H1 (cell line): ENCODE results near the gene PAXX. TPM values are rescaled to one million over a fixed set of nuclear protein-coding genes. Genes with fewer than 3 reads are reported as not detected.

ENCODE experiments used
- CTCF ChIA-PET: fragments of 300-600 bp; sonication (Branson Sonifier 250); formaldehyde crosslinking; loops from one replicate; lab custom pipeline; 2021; ENCODE audit not compliant: partially characterized antibody; lab: Charles Lee
- POLR2A ChIA-PET: fragments of 300-600 bp; sonication (Branson Sonifier 250); formaldehyde crosslinking; loops from one replicate; lab custom pipeline; 2021; ENCODE audit warnings: inconsistent platforms; ENCODE audit not compliant: partially characterized antibody; lab: Charles Lee
- DNase-seq, 2 experiments: peaks; one replicate each; pipeline versions ENCODE4 v3.0.0 to v3.0.0-alpha.2; 2010 to 2022; ENCODE audit warnings: low spot score in 2 of 2, low read depth in 1 of 2, mixed read lengths in 1 of 2
- FAIRE-seq: peaks from 2 replicates; lab custom pipeline; 2011; peaks lifted over from hg19 to GRCh38; lab: Jason Lieb, UNC
- H2AFZ ChIP-seq: 2 replicates; pipeline ENCODE4 v1.8.1; 2012; ENCODE audit warnings: low read length, inconsistent platforms
- H2AK5ac ChIP-seq: 2 replicates; pipeline ENCODE4 v1.6.1; 2013; ENCODE audit warnings: low read depth, low read length
- H2BK120ac ChIP-seq: replicated peaks from 2 replicates; pipeline ENCODE3; 2013; ENCODE audit warnings: low read depth, low read length, inconsistent platforms
- H2BK12ac ChIP-seq: 2 replicates; pipeline ENCODE4 v1.6.1; 2013; ENCODE audit warnings: low read depth, low read length
- H2BK15ac ChIP-seq: 2 replicates; pipeline ENCODE4 v1.6.1; 2013; ENCODE audit warnings: low read length
- H2BK20ac ChIP-seq: 2 replicates; pipeline ENCODE4 v1.6.1; 2013; ENCODE audit warnings: low read length
- H2BK5ac ChIP-seq: 2 replicates; pipeline ENCODE4 v1.6.1; 2013; ENCODE audit warnings: low read depth, low read length
- H3K14ac ChIP-seq: 2 replicates; pipeline ENCODE4 v1.6.1; 2013; ENCODE audit warnings: inconsistent platforms; ENCODE audit not compliant: insufficient read length
- H3K18ac ChIP-seq: 2 replicates; pipeline ENCODE4 v1.6.1; 2013; ENCODE audit warnings: low read length; ENCODE audit errors: extremely low read depth
- H3K23ac ChIP-seq: 2 replicates; pipeline ENCODE4 v1.6.1; 2013; ENCODE audit warnings: inconsistent platforms; ENCODE audit not compliant: insufficient read length
- H3K23me2 ChIP-seq: 2 replicates; pipeline ENCODE4 v1.6.1; 2013; ENCODE audit warnings: low read depth, low read length
- H3K27ac ChIP-seq: 2 replicates; pipeline ENCODE4 v1.6.1; 2011; ENCODE audit warnings: low read depth, low read length, inconsistent platforms
- H3K27me3 ChIP-seq, 4 experiments: replicated peaks in 1 of 4; 1 replicate in 1 of 4; 2 replicates in 3 of 4; pipeline versions ENCODE4 v1.6.1 to v1.8.1; 2011 to 2013; ENCODE audit warnings: low read length in 3 of 4, mild to moderate bottlenecking in 3 of 4, inconsistent platforms in 2 of 4, mixed read lengths in 2 of 4, moderate library complexity in 1 of 4; ENCODE audit not compliant: control insufficient read depth in 3 of 4, insufficient read depth in 3 of 4; ENCODE audit errors: extremely low read depth in 1 of 4
- H3K36me3 ChIP-seq, 4 experiments: 2 replicates each; pipeline versions ENCODE4 v1.6.1 to v1.8.1; 2011 to 2013; ENCODE audit warnings: mild to moderate bottlenecking in 4 of 4, low read length in 3 of 4, moderate library complexity in 2 of 4, control low read depth in 1 of 4, inconsistent platforms in 1 of 4; ENCODE audit not compliant: insufficient read depth in 4 of 4, control insufficient read depth in 2 of 4
- H3K4ac ChIP-seq: replicated peaks from 2 replicates; pipeline ENCODE3; 2013; ENCODE audit warnings: low read length, low read depth, mixed read lengths, inconsistent platforms; ENCODE audit not compliant: insufficient read length
- H3K4me1 ChIP-seq, 4 experiments: replicated peaks in 1 of 4; 1 replicate in 1 of 4; 2 replicates in 3 of 4; pipeline versions ENCODE4 v1.6.1 to v1.8.1; 2011 to 2013; ENCODE audit warnings: low read length in 3 of 4, inconsistent platforms in 2 of 4, mixed read lengths in 1 of 4; ENCODE audit not compliant: insufficient read depth in 4 of 4, control insufficient read depth in 3 of 4
- H3K4me2 ChIP-seq, 2 experiments: 2 replicates each; pipeline versions ENCODE4 v1.6.1 to v1.8.1; 2011 to 2013; ENCODE audit warnings: low read depth in 2 of 2, low read length in 2 of 2, control low read depth in 1 of 2, inconsistent platforms in 1 of 2, mild to moderate bottlenecking in 1 of 2; ENCODE audit not compliant: insufficient read depth in 1 of 2
- H3K4me3 ChIP-seq, 4 experiments: fragments of 200-600, 300-600 bp in 1 of 4; sonication (generic), shearing (Covaris generic), sonication (Bioruptor Twin) in 1 of 4; 2 replicates each; pipeline versions ENCODE4 v1.5.1 to v1.8.1; 2011 to 2016; ENCODE audit warnings: low read length in 4 of 4, low read depth in 3 of 4, control low read depth in 2 of 4, inconsistent platforms in 2 of 4, mild to moderate bottlenecking in 2 of 4, mixed read lengths in 1 of 4, moderate library complexity in 1 of 4; ENCODE audit not compliant: insufficient read depth in 2 of 4; ENCODE audit errors: extremely low read depth in 1 of 4
- H3K56ac ChIP-seq: replicated peaks from 2 replicates; pipeline ENCODE3; 2013; ENCODE audit warnings: low read depth, mild to moderate bottlenecking, mixed read lengths, low read length, inconsistent platforms; ENCODE audit not compliant: insufficient read length
- H3K79me1 ChIP-seq: 2 replicates; pipeline ENCODE4 v1.6.1; 2013; ENCODE audit warnings: low read depth, low read length, control low read depth
- H3K79me2 ChIP-seq, 2 experiments: 2 replicates each; pipeline versions ENCODE4 v1.6.1 to v1.8.1; 2012 to 2013; ENCODE audit warnings: low read length in 2 of 2, mild to moderate bottlenecking in 2 of 2, inconsistent platforms in 1 of 2; ENCODE audit not compliant: insufficient read depth in 2 of 2, control insufficient read depth in 1 of 2
- H3K9ac ChIP-seq, 4 experiments: replicated peaks in 1 of 4; 1 replicate in 1 of 4; 2 replicates in 3 of 4; pipeline versions ENCODE4 v1.6.1 to v1.8.1; 2011 to 2013; ENCODE audit warnings: low read depth in 3 of 4, low read length in 3 of 4, control low read depth in 2 of 4, mild to moderate bottlenecking in 2 of 4, moderate library complexity in 2 of 4, inconsistent platforms in 1 of 4; ENCODE audit errors: extremely low read depth in 1 of 4
- H3K9me3 ChIP-seq, 2 experiments: 2 replicates each; pipeline versions ENCODE4 v1.6.1 to v1.8.1; 2012 to 2013; ENCODE audit warnings: mild to moderate bottlenecking in 2 of 2, moderate library complexity in 2 of 2, control low read depth in 1 of 2, inconsistent platforms in 1 of 2, low read depth in 1 of 2, low read length in 1 of 2, mixed read lengths in 1 of 2; ENCODE audit not compliant: insufficient read depth in 2 of 2
- H4K20me1 ChIP-seq, 2 experiments: replicated peaks in 1 of 2; 2 replicates each; pipeline versions ENCODE3 to v1.8.1; 2011 to 2013; ENCODE audit warnings: inconsistent platforms in 2 of 2, low read length in 2 of 2, mild to moderate bottlenecking in 1 of 2; ENCODE audit not compliant: insufficient read depth in 2 of 2, control insufficient read depth in 1 of 2
- H4K5ac ChIP-seq: 2 replicates; pipeline ENCODE4 v1.6.1; 2013; ENCODE audit warnings: low read length, low read depth, mixed read lengths, inconsistent platforms; ENCODE audit not compliant: insufficient read length
- H4K8ac ChIP-seq: 2 replicates; pipeline ENCODE4 v1.8.0; 2013; ENCODE audit warnings: mild to moderate bottlenecking, moderate library complexity, low read length, inconsistent platforms; ENCODE audit not compliant: insufficient read depth; ENCODE audit errors: extremely low read depth
- H4K91ac ChIP-seq: replicated peaks from 2 replicates; pipeline ENCODE3; 2013; ENCODE audit warnings: low read length, mixed read lengths, inconsistent platforms; ENCODE audit not compliant: insufficient read length
- BRCA1 ChIP-seq: IDR thresholded peaks from 2 replicates; pipeline ENCODE4 v1.6.1; 2012; ENCODE audit warnings: low read depth, low read length, improper control_type of control experiment
- CEBPB ChIP-seq: IDR thresholded peaks from 2 replicates; pipeline ENCODE4 v1.6.1; 2012; ENCODE audit warnings: low read depth, low read length
- EZH2 ChIP-seq: fragments of 200-600 bp; sonication (generic); IDR thresholded peaks from 2 replicates; pipeline ENCODE4 v1.7.1; 2012; ENCODE audit warnings: low read depth, mild to moderate bottlenecking, moderate library complexity, low read length, inconsistent platforms; ENCODE audit not compliant: severe bottlenecking
- FOSL1 ChIP-seq: IDR thresholded peaks from 2 replicates; pipeline ENCODE4 v1.6.1; 2011; ENCODE audit warnings: mild to moderate bottlenecking, low read depth, low read length, moderate library complexity; ENCODE audit not compliant: insufficient read depth
- JUND ChIP-seq: IDR thresholded peaks from 2 replicates; pipeline ENCODE4 v1.6.1; 2011; ENCODE audit warnings: mild to moderate bottlenecking, improper control_type of control experiment, low read length
- KDM4A ChIP-seq: IDR thresholded peaks from one replicate; pipeline ENCODE4 v1.7.1; 2012; ENCODE audit warnings: low read depth, mild to moderate bottlenecking, moderate library complexity, low read length, inconsistent platforms; ENCODE audit not compliant: severe bottlenecking
- KDM5A ChIP-seq: fragments of 200-600 bp; IDR thresholded peaks from 2 replicates; pipeline ENCODE4 v1.7.1; 2012; ENCODE audit warnings: mild to moderate bottlenecking, low read length, inconsistent platforms, mixed read lengths
- POLR2A ChIP-seq, 2 experiments: IDR thresholded peaks; 1 replicate in 1 of 2; 2 replicates in 1 of 2; pipeline ENCODE4 v1.6.1; 2011; ENCODE audit warnings: low read depth in 2 of 2, low read length in 2 of 2, mild to moderate bottlenecking in 2 of 2; ENCODE audit errors: control extremely low read depth in 1 of 2
- SAP30 ChIP-seq: fragments of 300-600 bp; sonication (generic); IDR thresholded peaks from 2 replicates; pipeline ENCODE4 v1.7.1; 2012; ENCODE audit warnings: low read length, moderate library complexity, mild to moderate bottlenecking, inconsistent platforms; ENCODE audit not compliant: insufficient read depth, insufficient replicate concordance
- SIRT6 ChIP-seq: IDR thresholded peaks from one replicate; pipeline ENCODE4 v1.7.1; 2012; ENCODE audit warnings: low read length, inconsistent platforms
- TAF1 ChIP-seq: IDR thresholded peaks from 2 replicates; pipeline ENCODE4 v1.6.1; 2011; ENCODE audit warnings: mild to moderate bottlenecking, low read depth, low read length
- WGBS, 2 experiments: shearing (Covaris generic) in 1 of 2; methylation state at CpG; one replicate each; pipeline versions ENCODE4 v1.1.6 to v1.1.7; 2013 to 2015; ENCODE audit warnings: low lambda C conversion rate in 2 of 2, mixed read lengths in 2 of 2, inconsistent platforms in 1 of 2, low coverage in 1 of 2, missing lambda C conversion rate in 1 of 2; ENCODE audit not compliant: insufficient replicate concordance in 2 of 2, insufficient coverage in 1 of 2, insufficient read length in 1 of 2; ENCODE audit errors: extremely low coverage in 1 of 2, missing lambda C conversion rate in 1 of 2; 5-methylcytosine and 5-hydroxymethylcytosine counted together
- polyA plus RNA-seq, 7 experiments: library from polyadenylated mRNA; depleted of rRNA in 3 of 7; stranded (reverse) in 5 of 7; unstranded in 2 of 7; fragments of >200 nt in 5 of 7; fragments of 200-250 nt in 2 of 7; gene quantifications; 1 replicate in 5 of 7; 2 replicates in 1 of 7; 4 replicates in 1 of 7; pipeline versions ENCODE4 v1.2.1 to v1.2.3, GENCODE V29; 2011 to 2013; ENCODE audit warnings: missing spikeins in 2 of 7, mixed read lengths in 2 of 7
- total RNA-seq: library from RNA; stranded (reverse); fragmentation: NEBNext Ultra II Directional; extraction: Animal tissue kit (Norgen Biotek cat#: 25700); gene quantifications from 2 replicates; pipeline ENCODE4 v1.2.1, GENCODE V29; 2021

Gene PAXX
- total and polyA plus RNA-seq, 2 of the 8 experiments (the other 6 are each of a cell fraction or from before 2014, with no cell fraction given): 43.4 to 45.9 TPM

DNA sequence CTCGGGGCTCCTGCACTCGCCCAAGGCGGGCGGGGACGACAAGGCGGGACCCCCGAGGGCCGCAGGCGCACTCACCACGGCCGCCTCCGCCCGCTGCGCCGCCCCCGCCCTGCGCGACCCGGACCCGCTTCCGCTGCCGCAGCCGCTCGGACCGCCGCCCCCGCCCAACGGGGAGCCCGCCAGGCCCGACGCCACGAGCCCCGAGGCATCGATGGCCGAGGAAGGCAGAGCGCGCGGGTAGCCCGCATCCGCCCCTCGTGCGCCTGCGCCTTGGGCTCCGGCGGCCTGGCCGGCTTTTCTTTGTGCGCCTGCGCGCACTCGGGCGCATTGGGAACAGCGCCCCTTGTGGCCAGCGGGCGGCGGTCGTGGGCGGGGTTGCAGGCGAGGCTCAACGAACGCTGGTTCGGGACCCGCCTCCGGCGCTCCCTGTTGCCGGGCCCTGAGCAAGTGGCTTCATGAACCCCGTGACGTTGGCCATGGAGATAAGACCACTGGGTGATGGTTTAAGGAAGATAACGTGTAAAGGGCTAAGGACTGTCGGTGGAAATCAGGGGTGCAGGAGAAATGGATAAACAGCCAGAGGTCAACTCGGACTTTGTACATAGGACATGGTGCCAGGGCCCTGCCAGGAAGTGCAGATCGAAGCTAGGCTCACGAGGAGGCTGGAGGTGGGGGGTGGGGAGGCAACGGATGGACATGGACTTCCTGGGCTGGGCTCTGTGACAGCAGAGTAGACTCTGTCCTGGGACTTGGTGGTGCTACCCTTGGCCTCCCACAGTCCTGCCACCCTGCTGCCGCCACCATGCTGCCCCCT, 47.5 kb upstream of the PAXX start, which contains the start of the genes C8G and FBXW5:
Gene C8G, plus strand, starts transcription at position 725 of the 814 bp plus-strand sequence. Its CDS starts 78 bp downstream, at position 803.
Gene FBXW5, minus strand, starts transcription at position 220 of the 814 bp plus-strand sequence. CDS start 655 bp downstream, outside the sequence.
- H4K5ac ChIP-seq: peak within 1 kb of the TSS; percentile 15
- FAIRE-seq: no peak
- no peak within 1 kb of the TSS for H2AFZ ChIP-seq
- WGBS, 2 experiments: 15% methylated on average over 36 of the region's 74 CpGs; no CpG with 5 or more reads in 1 of the 2 experiments
- H3K23me2 ChIP-seq: peaks cover 5% of the 10 kb centered on the region; the same call in 1 of the 2 replicates
- peak within 1 kb of the TSS; percentile 68 to 95 (median 72) for H3K4me3 ChIP-seq
- peak within 1 kb of the TSS in 3 of 4 experiments; percentile 42 to 63 (median 60); a peak in 5 of 7 replicates for H3K9ac ChIP-seq
- no peak within 1 kb of the TSS for H3K23ac ChIP-seq
- no peak within 1 kb of the TSS; the same call in 1 of the 2 replicates for H2BK5ac ChIP-seq
- DNase-seq: peak; percentile 78 to 96
- peak within 1 kb of the TSS; percentile 78 for H3K18ac ChIP-seq
- peak within 1 kb of the TSS; percentile 45; the same call in 1 of the 2 replicates for H4K8ac ChIP-seq
- peaks cover 0 to 3% of the 10 kb centered on the region in 2 experiments; a peak in 1 of 4 replicates for H3K79me2 ChIP-seq
- POLR2A ChIA-PET: interaction anchor here (1.2 to 2.1 kb wide), 4 partner anchors 18 to 124 kb away, joined by 3 to 9 read pairs (median 4); no protein-coding TSS in a partner anchor
- H4K20me1 ChIP-seq: peaks cover 5 to 24% of the 10 kb centered on the region in 2 experiments
- H2BK120ac ChIP-seq: no peak within 1 kb of the TSS
- H2BK20ac ChIP-seq: 0 out of 2 replicates have a peak within 1 kb of the TSS, but pooled peaks have one; percentile 9
- no peaks in the 10 kb centered on the region for H3K9me3 ChIP-seq
- H3K4me2 ChIP-seq: peak within 1 kb of the TSS; percentile 64 to 66
- no peak within 1 kb of the TSS; the same call in 1 of the 2 replicates for H3K27ac ChIP-seq
- no peaks in the 10 kb centered on the region for H3K79me1 ChIP-seq
- peaks cover 0 to 18% (median 11%) of the 10 kb centered on the region in 4 experiments; a peak in 5 of 7 replicates for H3K4me1 ChIP-seq
- CTCF ChIA-PET: interaction anchor here (0.6 to 4.4 kb wide), 13 partner anchors 9 to 338 kb away, joined by 3 to 60 read pairs (median 4); partner anchors contain the start of genes ABCA2, CLIC3, FUT7 and MAMDC4
- peak within 1 kb of the TSS; percentile 39; the same call in 1 of the 2 replicates for H2BK12ac ChIP-seq
- no peak within 1 kb of the TSS for H3K14ac ChIP-seq
- H3K4ac ChIP-seq: peak within 1 kb of the TSS; percentile 53
- H2AK5ac ChIP-seq: no peak within 1 kb of the TSS
- peaks cover 12 to 33% (median 16%) of the 10 kb centered on the region in 4 experiments; a peak in 7 of 8 replicates for H3K36me3 ChIP-seq
- H3K56ac ChIP-seq: peak within 1 kb of the TSS; percentile 59
- peak within 1 kb of the TSS; percentile 37 for H4K91ac ChIP-seq
- H2BK15ac ChIP-seq: peak within 1 kb of the TSS; percentile 89
- no peaks in the 10 kb centered on the region for H3K27me3 ChIP-seq
- peak; percentile 47; the same call in 1 of the 2 replicates for TF ChIP-seq TAF1
- no peak for TF ChIP-seq JUND
- TF ChIP-seq SIRT6: no peak
- TF ChIP-seq SAP30: no peak
- no peak; a peak in 1 of 3 replicates for TF ChIP-seq POLR2A (IDR thresholded peaks at IDR 0.05; ENCODE audit: control extremely low read depth in 1 of 2, low read depth in 2 of 2, low read length in 2 of 2)
- TF ChIP-seq CEBPB: no peak
- no peak for TF ChIP-seq BRCA1
- peak; percentile 52; the same call in 1 of the 2 replicates for TF ChIP-seq FOSL1
- no peak for TF ChIP-seq EZH2
- peak; percentile 88 for TF ChIP-seq KDM4A
- TF ChIP-seq KDM5A: no peak
